Forelimb muscle (tissue), 1 donor: Measurements from ENCODE around the gene CES5A. TPM values are rescaled to one million over a fixed set of nuclear protein-coding genes. Genes with fewer than 3 reads are reported as not detected.
"Not testable (repeated sequence)": the region's sequence is repeated elsewhere in the genome, so short reads cannot be mapped to it uniquely, and the experiment has no call there.

ENCODE experiments used
- DNase-seq: peaks from one replicate; pipeline ENCODE4 v3.0.0-alpha.2; 2013; ENCODE audit warnings: low read depth
- polyA plus RNA-seq: library from polyadenylated mRNA; unstranded; fragments of 120-200 nt; gene quantifications from one replicate; pipeline ENCODE4 v1.2.1, GENCODE V29; 2013; ENCODE audit not compliant: insufficient read length

CES5A gene
- polyA plus RNA-seq = not detected

- no peak for DNase-seq
Observed at GRCh38 chr16:55875273-55875672, at the start of gene CES5A. Gene CES5A (minus strand): TSS chr16:55875373. CDS start chr16:55875221, 152 bp downstream.

- no peak for DNase-seq
Observed at GRCh38 chr16:55922662-55923061, 47.5 kb upstream of the CES5A start.

- no peak for DNase-seq
Observed at GRCh38 chr16:55917373-55918160, 42.4 kb upstream of the CES5A start.

- DNase-seq = no peak
Observed at GRCh38 chr16:55915096-55915827, 40.1 kb upstream of the CES5A start.

- DNase-seq = no peak
Observed at GRCh38 chr16:55914383-55914782, 39.2 kb upstream of the CES5A start.

GRCh38 chr16:55913716-55914115 is 38.5 kb upstream of the CES5A start:
- DNase-seq = no peak

GRCh38 chr16:55913121-55913520 is 37.9 kb upstream of the CES5A start:
- DNase-seq = not testable (repeated sequence)

- no peak for DNase-seq
Observed at GRCh38 chr16:55912022-55912421, 36.8 kb upstream of the CES5A start.

- no peak for DNase-seq
Observed at GRCh38 chr16:55911616-55912015, 36.4 kb upstream of the CES5A start.

GRCh38 chr16:55909876-55910275 is 34.7 kb upstream of the CES5A start:
- no peak for DNase-seq

- DNase-seq = no peak
Observed at GRCh38 chr16:55908641-55909040, 33.5 kb upstream of the CES5A start.

GRCh38 chr16:55907661-55908060 is 32.5 kb upstream of the CES5A start:
- no peak for DNase-seq

- no peak for DNase-seq
Observed at GRCh38 chr16:55906123-55906522, 30.9 kb upstream of the CES5A start.

- no peak for DNase-seq
Observed at GRCh38 chr16:55905651-55906050, 30.5 kb upstream of the CES5A start.

- DNase-seq = no peak
Observed at GRCh38 chr16:55901566-55902217, 26.5 kb upstream of the CES5A start.

- DNase-seq = no peak
Observed at GRCh38 chr16:55900616-55901393, 25.6 kb upstream of the CES5A start.

- no peak for DNase-seq
Observed at GRCh38 chr16:55899857-55900256, 24.7 kb upstream of the CES5A start.

GRCh38 chr16:55898592-55898991 is 23.4 kb upstream of the CES5A start:
- DNase-seq = no peak

GRCh38 chr16:55892821-55893220 is 17.6 kb upstream of the CES5A start:
- no peak for DNase-seq

- no peak for DNase-seq
Observed at GRCh38 chr16:55889518-55889917, 14.3 kb upstream of the CES5A start.

- DNase-seq = no peak
Observed at GRCh38 chr16:55888546-55888945, 13.4 kb upstream of the CES5A start.

GRCh38 chr16:55876854-55877253 is 1.7 kb upstream of the CES5A start:
- DNase-seq = no peak
